ENCODE measurements around the gene COL11A2. TPM values are rescaled to one million over a fixed set of nuclear protein-coding genes. Genes with fewer than 3 reads are reported as not detected.

Gene COL11A2
- total and polyA plus RNA-seq, 2 donors (not counting 3 experiments of a cell fraction or from before 2014, with no cell fraction given) = 0.65 to 1.3 TPM

DNA sequence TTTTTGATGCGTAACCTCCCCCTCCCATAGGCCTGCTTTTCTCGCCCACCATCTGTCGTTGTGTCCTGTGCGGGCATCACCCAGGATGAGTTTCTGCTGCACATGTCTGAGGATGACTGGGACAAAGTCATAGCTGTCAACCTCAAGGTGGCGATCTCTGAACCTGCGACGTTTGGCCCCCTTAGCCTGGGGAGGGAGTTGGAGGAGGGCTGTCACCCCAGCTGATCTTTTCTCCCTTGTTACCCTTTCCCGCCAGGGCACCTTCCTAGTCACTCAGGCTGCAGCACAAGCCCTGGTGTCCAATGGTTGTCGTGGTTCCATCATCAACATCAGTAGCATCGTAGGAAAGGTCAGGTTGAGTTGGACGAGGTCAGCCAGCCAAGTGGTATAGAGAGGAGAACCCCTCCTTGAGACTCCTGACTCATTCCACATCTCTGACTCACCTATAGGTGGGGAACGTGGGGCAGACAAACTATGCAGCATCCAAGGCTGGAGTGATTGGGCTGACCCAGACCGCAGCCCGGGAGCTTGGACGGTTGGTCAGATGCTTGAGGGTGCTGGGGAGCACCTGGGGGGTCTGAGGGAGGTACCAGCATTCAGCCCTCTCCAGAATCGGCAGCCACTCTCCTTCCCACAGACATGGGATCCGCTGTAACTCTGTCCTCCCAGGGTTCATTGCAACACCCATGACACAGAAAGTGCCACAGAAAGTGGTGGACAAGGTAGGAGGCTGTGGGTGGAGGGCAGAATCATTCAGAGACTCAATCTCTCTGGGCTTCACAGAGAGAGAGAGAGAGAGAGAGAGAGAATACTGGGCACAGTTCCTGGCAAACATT, 13.1 kb upstream of the COL11A2 start:
- Histone ChIP-seq H3K4me3 (replicated peaks in 1 of 3; ENCODE audit: insufficient read depth in 1 of 3, low read depth in 1 of 3, low read length in 3 of 3) (peak overlapping the region in 1 of 3 experiments; percentile 58), H2AFZ (ENCODE audit: low read depth, low read length) (no peak overlapping the region), H3K9me3 (replicated peaks; ENCODE audit: control insufficient read depth, insufficient read depth, low read length) (no peaks in the 10 kb centered on the region), H3K4me2 (ENCODE audit: insufficient read depth, low read length) (peak overlapping the region; percentile 64), H3K4me1 (ENCODE audit: control insufficient read depth, extremely low read depth, insufficient read depth, low read length) (peaks cover 33% of the 10 kb centered on the region), H3K79me2 (ENCODE audit: control insufficient read depth, insufficient read depth, low read length) (peaks cover 26% of the 10 kb centered on the region), H3K27me3 (ENCODE audit: control insufficient read depth in 2 of 2, insufficient read depth in 2 of 2, low read length in 2 of 2) (no peaks in the 10 kb centered on the region), H4K20me1 (replicated peaks; ENCODE audit: control insufficient read depth, extremely low read depth, insufficient read depth, low read length) (no peaks in the 10 kb centered on the region), H3K9ac (replicated peaks; ENCODE audit: extremely low read depth, insufficient read depth, low read length) (no peak overlapping the region), H3K27ac (ENCODE audit: insufficient read depth, low read depth, low read length) (no peak overlapping the region), H3K9me1 (replicated peaks; ENCODE audit: control insufficient read depth, extremely low read depth, insufficient read depth, low read length) (no peaks in the 10 kb centered on the region), H3K36me3 (ENCODE audit: control insufficient read depth in 2 of 2, extremely low read depth in 1 of 2, insufficient read depth in 2 of 2, low read length in 2 of 2) (peaks cover 15% of the 10 kb centered on the region in 2 experiments)
- TF ChIP-seq POLR2A (IDR thresholded peaks at IDR 0.05; ENCODE audit: low read depth, low read length) (no peak), FOS (IDR thresholded peaks at IDR 0.05; ENCODE audit: borderline replicate concordance, insufficient read depth, low read length) (peak; percentile 30)
- DNase-seq (ENCODE audit: low read depth, low spot score) (no peak), FAIRE-seq (peak; percentile 86)
- no TSS peak for BruUV-seq (replicated peaks)
- ChIA-PET POLR2A (no interaction called here), CTCF (interaction anchor here (1.3 to 1.7 kb wide), 2 partner anchors 41 to 44 kb away, joined by 4 to 13 read pairs; no protein-coding TSS in a partner anchor)
- intact Hi-C loops (cut with micrococcal nuclease) (no loop called here), dilution Hi-C loops (cut with MboI; ENCODE audit: extremely low pct_ligation_motif_present, low sequenced_read_pairs) (no loop called here)

GRCh38 chr6:33204415-33205190, 12.3 kb upstream of the COL11A2 start, which contains the start of gene HSD17B8:
Gene HSD17B8 (plus strand): TSS chr6:33204655. CDS start chr6:33204669, 14 bp downstream.
- FAIRE-seq (peak; percentile 95), DNase-seq (ENCODE audit: low read depth, low spot score) (peak; percentile 88)
- no peaks in the 10 kb centered on the region for H3K27me3 ChIP-seq (ENCODE audit: control insufficient read depth in 2 of 2, insufficient read depth in 2 of 2, low read length in 2 of 2)
- no peaks in the 10 kb centered on the region for H4K20me1 ChIP-seq (replicated peaks; ENCODE audit: control insufficient read depth, extremely low read depth, insufficient read depth, low read length)
- ChIA-PET CTCF (interaction anchor here (1.0 to 1.7 kb wide), 2 partner anchors 44 to 216 kb away, joined by 4 to 13 read pairs; no protein-coding TSS in a partner anchor), POLR2A (interaction anchor here (0.6 to 0.9 kb wide), 2 partner anchors 43 to 233 kb away, joined by 3 read pairs; no protein-coding TSS in a partner anchor)
- intact Hi-C loops (cut with micrococcal nuclease) (loop anchor here (5.0 kb wide), 2 partner anchors 108 to 232 kb away; partner anchors contain the start of gene TAPBP), dilution Hi-C loops (cut with MboI; ENCODE audit: extremely low pct_ligation_motif_present, low sequenced_read_pairs) (no loop called here)
- no peaks in the 10 kb centered on the region for H3K9me1 ChIP-seq (replicated peaks; ENCODE audit: control insufficient read depth, extremely low read depth, insufficient read depth, low read length)
- peaks cover 30% of the 10 kb centered on the region for H3K79me2 ChIP-seq (ENCODE audit: control insufficient read depth, insufficient read depth, low read length)
- H3K9ac ChIP-seq (replicated peaks; ENCODE audit: extremely low read depth, insufficient read depth, low read length) = peak within 1 kb of the TSS; percentile 47
- H3K36me3 ChIP-seq (ENCODE audit: control insufficient read depth in 2 of 2, extremely low read depth in 1 of 2, insufficient read depth in 2 of 2, low read length in 2 of 2) = peaks cover 12 to 15% of the 10 kb centered on the region in 2 experiments
- peak within 1 kb of the TSS; percentile 47 to 58 (median 55) for H3K4me3 ChIP-seq (replicated peaks in 1 of 3; ENCODE audit: insufficient read depth in 1 of 3, low read depth in 1 of 3, low read length in 3 of 3)
- peak within 1 kb of the TSS; percentile 64 for H3K4me2 ChIP-seq (ENCODE audit: insufficient read depth, low read length)
- peaks cover 35% of the 10 kb centered on the region for H3K4me1 ChIP-seq (ENCODE audit: control insufficient read depth, extremely low read depth, insufficient read depth, low read length)
- BruUV-seq (replicated peaks) = no TSS peak
- peak; percentile 67 for TF ChIP-seq POLR2A (IDR thresholded peaks at IDR 0.05; ENCODE audit: low read depth, low read length)
- no peak for TF ChIP-seq GATA2 (IDR thresholded peaks at IDR 0.05; ENCODE audit: insufficient read depth, insufficient read length, low read depth, low read length)
- H3K27ac ChIP-seq (ENCODE audit: insufficient read depth, low read depth, low read length) = peak within 1 kb of the TSS; percentile 44
- H3K9me3 ChIP-seq (replicated peaks; ENCODE audit: control insufficient read depth, insufficient read depth, low read length) = no peaks in the 10 kb centered on the region
- peak within 1 kb of the TSS; percentile 39 for H2AFZ ChIP-seq (ENCODE audit: low read depth, low read length)

Data from endothelial cell of umbilical vein (primary cell).